Stimulated activated effector memory CD8-positive, alpha-beta T cell treated with anti-CD3 and anti-CD28 coated beads, Interleukin-12 subunit alpha, Interleukin-12 subunit beta, amount 100 ng/mL, for 72 hours (primary cell): ENCODE results near the gene SLC25A33.
"Not testable (repeated sequence)": the region's sequence is repeated elsewhere in the genome, so short reads cannot be mapped to it uniquely, and the experiment has no call there.

ENCODE experiments used
- ATAC-seq: fragments of 150-1000 bp; cut with Tn5 transposase; 2 replicates; pipeline ENCODE4 v1.10.0; 2021
- DNase-seq, 2 donors: peaks; one replicate each; pipeline ENCODE4 v3.0.0; 2021 to 2022; ENCODE audit warnings: low spot score in 2 of 2
- H3K27ac Mint-ChIP-seq: one replicate; pipeline ENCODE4 v1.8.0; 2022; ENCODE audit warnings: mild to moderate bottlenecking, mixed read lengths
- H3K36me3 Mint-ChIP-seq: one replicate; pipeline ENCODE4 v1.8.0; 2022; ENCODE audit warnings: mild to moderate bottlenecking, mixed read lengths
- H3K4me1 Mint-ChIP-seq: one replicate; pipeline ENCODE4 v1.8.0; 2022; ENCODE audit warnings: mixed read lengths
- H3K4me3 Mint-ChIP-seq: one replicate; pipeline ENCODE4 v1.8.0; 2022; ENCODE audit warnings: mild to moderate bottlenecking, mixed read lengths
- H3K9me3 Mint-ChIP-seq: one replicate; pipeline ENCODE4 v1.8.0; 2022; ENCODE audit warnings: mixed read lengths

The SLC25A33 gene

GRCh38 chr1:9539165-9539828 is at the start of gene SLC25A33:
SLC25A33 (plus strand) TSS chr1:9539465; CDS start chr1:9539692, 227 bp downstream.
- ATAC-seq, result peak; percentile 97
- Mint-ChIP-seq H3K9me3 (no peaks in the 10 kb centered on the region), H3K4me3 (peak within 1 kb of the TSS; percentile 82), H3K36me3 (peaks cover 18% of the 10 kb centered on the region), H3K27ac (peak within 1 kb of the TSS; percentile 70), H3K4me1 (peaks cover 37% of the 10 kb centered on the region)
- DNase-seq, result peak; percentile 99

GRCh38 chr1:9490605-9491339 is 48.5 kb upstream of the SLC25A33 start:
- H3K36me3 Mint-ChIP-seq, result no peaks in the 10 kb centered on the region
- no peaks in the 10 kb centered on the region for H3K9me3 Mint-ChIP-seq
- peak; percentile 87 to 90 for DNase-seq
- H3K4me3 Mint-ChIP-seq, result no peak overlapping the region
- peak; percentile 88 for ATAC-seq
- H3K4me1 Mint-ChIP-seq, result peaks cover 7% of the 10 kb centered on the region
- H3K27ac Mint-ChIP-seq, result no peak overlapping the region

GRCh38 chr1:9493326-9493725 is 45.9 kb upstream of the SLC25A33 start:
- Mint-ChIP-seq H3K36me3 (no peaks in the 10 kb centered on the region), H3K27ac (no peak overlapping the region), H3K4me1 (peaks cover 7% of the 10 kb centered on the region), H3K4me3 (no peak overlapping the region), H3K9me3 (no peaks in the 10 kb centered on the region)
- ATAC-seq, result no peak
- DNase-seq, result no peak

GRCh38 chr1:9494936-9495758 is 44.1 kb upstream of the SLC25A33 start:
- H3K36me3 Mint-ChIP-seq, result no peaks in the 10 kb centered on the region
- H3K4me1 Mint-ChIP-seq, result peaks cover 7% of the 10 kb centered on the region
- DNase-seq (peak; percentile 75 to 82), ATAC-seq (peak; percentile 79)
- no peak overlapping the region for H3K27ac Mint-ChIP-seq
- H3K9me3 Mint-ChIP-seq, result no peaks in the 10 kb centered on the region
- H3K4me3 Mint-ChIP-seq, result peak overlapping the region; percentile 56

GRCh38 chr1:9495854-9496374 is 43.4 kb upstream of the SLC25A33 start:
- Mint-ChIP-seq H3K4me1 (peaks cover 7% of the 10 kb centered on the region), H3K27ac (no peak overlapping the region), H3K9me3 (no peaks in the 10 kb centered on the region), H3K36me3 (no peaks in the 10 kb centered on the region), H3K4me3 (peak overlapping the region; percentile 56)
- no peak for DNase-seq
- ATAC-seq, result no peak

GRCh38 chr1:9500756-9501754 is 38.2 kb upstream of the SLC25A33 start:
- H3K4me3 Mint-ChIP-seq, result no peak overlapping the region
- DNase-seq, result no peak
- H3K4me1 Mint-ChIP-seq, result no peaks in the 10 kb centered on the region
- peaks cover 5% of the 10 kb centered on the region for H3K36me3 Mint-ChIP-seq
- no peak for ATAC-seq
- no peaks in the 10 kb centered on the region for H3K9me3 Mint-ChIP-seq
- H3K27ac Mint-ChIP-seq, result no peak overlapping the region

GRCh38 chr1:9503001-9503675 is 36.1 kb upstream of the SLC25A33 start:
- Mint-ChIP-seq H3K4me1 (no peaks in the 10 kb centered on the region), H3K9me3 (no peaks in the 10 kb centered on the region), H3K36me3 (peaks cover 5% of the 10 kb centered on the region), H3K4me3 (no peak overlapping the region), H3K27ac (no peak overlapping the region)
- ATAC-seq (no peak), DNase-seq (no peak)

GRCh38 chr1:9505143-9505542 is 34.1 kb upstream of the SLC25A33 start:
- Mint-ChIP-seq H3K36me3 (peaks cover 5% of the 10 kb centered on the region), H3K4me1 (no peaks in the 10 kb centered on the region), H3K9me3 (no peaks in the 10 kb centered on the region), H3K27ac (no peak overlapping the region), H3K4me3 (no peak overlapping the region)
- DNase-seq (no peak), ATAC-seq (no peak)

GRCh38 chr1:9506901-9507300 is 32.4 kb upstream of the SLC25A33 start:
- no peak for ATAC-seq
- H3K27ac Mint-ChIP-seq, result no peak overlapping the region
- H3K4me3 Mint-ChIP-seq, result no peak overlapping the region
- DNase-seq, result no peak
- H3K9me3 Mint-ChIP-seq, result no peaks in the 10 kb centered on the region
- peaks cover 5% of the 10 kb centered on the region for H3K36me3 Mint-ChIP-seq
- no peaks in the 10 kb centered on the region for H3K4me1 Mint-ChIP-seq

- Mint-ChIP-seq H3K4me1 (no peaks in the 10 kb centered on the region), H3K9me3 (no peaks in the 10 kb centered on the region), H3K27ac (no peak overlapping the region), H3K4me3 (no peak overlapping the region), H3K36me3 (no peaks in the 10 kb centered on the region)
- DNase-seq (no peak), ATAC-seq (no peak)
Observed at GRCh38 chr1:9510130-9510529, 29.1 kb upstream of the SLC25A33 start.

- not testable (repeated sequence) for H3K4me3 Mint-ChIP-seq, H3K9me3 Mint-ChIP-seq, H3K27ac Mint-ChIP-seq, DNase-seq, H3K4me1 Mint-ChIP-seq, ATAC-seq, H3K36me3 Mint-ChIP-seq
Observed at GRCh38 chr1:9515550-9515949, 23.7 kb upstream of the SLC25A33 start.

- ATAC-seq (no peak), DNase-seq (no peak)
- no peak overlapping the region for H3K27ac Mint-ChIP-seq
- H3K9me3 Mint-ChIP-seq, result no peaks in the 10 kb centered on the region
- no peaks in the 10 kb centered on the region for H3K4me1 Mint-ChIP-seq
- H3K36me3 Mint-ChIP-seq, result peaks cover 6% of the 10 kb centered on the region
- no peak overlapping the region for H3K4me3 Mint-ChIP-seq
Observed at GRCh38 chr1:9518454-9518998, 20.7 kb upstream of the SLC25A33 start.

- H3K4me3 Mint-ChIP-seq, result no peak overlapping the region
- H3K4me1 Mint-ChIP-seq, result no peaks in the 10 kb centered on the region
- no peaks in the 10 kb centered on the region for H3K9me3 Mint-ChIP-seq
- H3K36me3 Mint-ChIP-seq, result peaks cover 6% of the 10 kb centered on the region
- DNase-seq (no peak), ATAC-seq (no peak)
- no peak overlapping the region for H3K27ac Mint-ChIP-seq
Observed at GRCh38 chr1:9520411-9520810, 18.9 kb upstream of the SLC25A33 start.

GRCh38 chr1:9529190-9529589 is 10.1 kb upstream of the SLC25A33 start:
- DNase-seq, result no peak
- ATAC-seq, result peak; percentile 64
- Mint-ChIP-seq H3K27ac (no peak overlapping the region), H3K4me3 (no peak overlapping the region), H3K36me3 (no peaks in the 10 kb centered on the region), H3K9me3 (no peaks in the 10 kb centered on the region), H3K4me1 (no peaks in the 10 kb centered on the region)
